Thoracic aorta (tissue), 2 donors: ENCODE results near the gene SLC16A12. TPM values are rescaled to one million over a fixed set of nuclear protein-coding genes. Genes with fewer than 3 reads are reported as not detected.

Experiments used
- ATAC-seq: fragments of 150-250 bp; one replicate; pipeline ENCODE4 v1.8.0; 2017; ENCODE audit warnings: low read depth; ENCODE audit not compliant: insufficient number of reproducible peaks, low FRiP score
- DNase-seq: peaks from one replicate; pipeline ENCODE4 v3.0.0-alpha.2; 2020; ENCODE audit warnings: low spot score
- H3K27ac ChIP-seq, 2 donors: fragments of 200-600 bp; sonication (generic); 1 replicate in 1 of 2; 2 replicates in 1 of 2; pipeline ENCODE4 v1.5.1; 2016; ENCODE audit warnings: mild to moderate bottlenecking in 2 of 2, moderate library complexity in 2 of 2
- H3K27me3 ChIP-seq: fragments of 200-600 bp; sonication (generic); replicated peaks from 2 replicates; pipeline ENCODE4 v1.6.0; 2016; ENCODE audit warnings: mild to moderate bottlenecking; ENCODE audit not compliant: insufficient read depth
- H3K36me3 ChIP-seq: fragments of 200-600 bp; sonication (generic); one replicate; pipeline ENCODE4 v1.5.1; 2016
- H3K4me1 ChIP-seq, 2 donors: fragments of 200-600 bp; sonication (generic); 1 replicate in 1 of 2; 2 replicates in 1 of 2; pipeline versions ENCODE4 v1.5.1 to v1.6.0; 2016; ENCODE audit warnings: low read depth in 2 of 2, mild to moderate bottlenecking in 1 of 2; ENCODE audit not compliant: control insufficient read depth in 1 of 2
- H3K4me3 ChIP-seq: fragments of 200-600 bp; sonication (generic); 2 replicates; pipeline ENCODE4 v1.5.1; 2016; ENCODE audit warnings: mild to moderate bottlenecking
- H3K9me3 ChIP-seq: fragments of 200-600 bp; sonication (generic); 2 replicates; pipeline ENCODE4 v1.5.1; 2016
- CTCF ChIP-seq: fragments of 200-600 bp; sonication (generic); IDR thresholded peaks from one replicate; pipeline ENCODE4 v1.5.1; 2019; ENCODE audit warnings: antibody characterized with exemption
- total RNA-seq, 2 donors: library from RNA; depleted of rRNA; stranded (reverse); fragments of >200 nt; gene quantifications; one replicate each; pipeline versions ENCODE4 v1.1.0 to v1.2.3, GENCODE V29; 2016

The SLC16A12 gene
- total RNA-seq, 2 donors from 2014 or later, result 1.2 to 1.5 TPM

- TF ChIP-seq CTCF, result no peak
- DNase-seq, result no peak
- Histone ChIP-seq H3K9me3 (no peaks in the 10 kb centered on the region), H3K27me3 (no peaks in the 10 kb centered on the region), H3K27ac (no peak overlapping the region), H3K4me3 (no peak overlapping the region), H3K4me1 (no peaks in the 10 kb centered on the region), H3K36me3 (no peaks in the 10 kb centered on the region)
- no peak for ATAC-seq
Observed at GRCh38 chr10:89466599-89467035, 68.8 kb downstream of the SLC16A12 start.

GRCh38 chr10:89465196-89465595 lies 70.2 kb downstream of the SLC16A12 start:
- no peak for DNase-seq
- no peaks in the 10 kb centered on the region for H3K27me3 ChIP-seq
- no peak overlapping the region for H3K4me3 ChIP-seq
- H3K36me3 ChIP-seq, result no peaks in the 10 kb centered on the region
- H3K27ac ChIP-seq, result no peak overlapping the region
- ATAC-seq, result no peak
- H3K9me3 ChIP-seq, result no peaks in the 10 kb centered on the region
- no peak for TF ChIP-seq CTCF
- H3K4me1 ChIP-seq, result no peaks in the 10 kb centered on the region

- Histone ChIP-seq H3K9me3 (no peaks in the 10 kb centered on the region), H3K27me3 (no peaks in the 10 kb centered on the region), H3K27ac (no peak overlapping the region), H3K4me1 (peaks cover 0 to under 1% of the 10 kb centered on the region in 2 donors), H3K4me3 (no peak overlapping the region), H3K36me3 (no peaks in the 10 kb centered on the region)
- no peak for TF ChIP-seq CTCF
- ATAC-seq (no peak), DNase-seq (no peak)
Observed at GRCh38 chr10:89463846-89464537, 71.4 kb downstream of the SLC16A12 start.

GRCh38 chr10:89458784-89459183 lies 76.6 kb downstream of the SLC16A12 start:
- Histone ChIP-seq H3K9me3 (no peaks in the 10 kb centered on the region), H3K4me3 (no peak overlapping the region), H3K27ac (peak overlapping the region in 1 of 2 donors; percentile 56), H3K36me3 (no peaks in the 10 kb centered on the region), H3K27me3 (no peaks in the 10 kb centered on the region), H3K4me1 (peaks cover 0 to 15% of the 10 kb centered on the region in 2 donors)
- no peak for DNase-seq
- TF ChIP-seq CTCF, result no peak
- ATAC-seq, result no peak

- peak; percentile 74 for ATAC-seq
- DNase-seq, result no peak
- Histone ChIP-seq H3K9me3 (no peaks in the 10 kb centered on the region), H3K27me3 (no peaks in the 10 kb centered on the region), H3K27ac (peak overlapping the region; percentile 56 to 65), H3K36me3 (no peaks in the 10 kb centered on the region), H3K4me1 (peaks cover 0 to 15% of the 10 kb centered on the region in 2 donors), H3K4me3 (no peak overlapping the region)
- no peak for TF ChIP-seq CTCF
Observed at GRCh38 chr10:89458291-89458690, 77.1 kb downstream of the SLC16A12 start.
